H1 (cell line): ENCODE data around the gene CDKN2C. TPM values are rescaled to one million over a fixed set of nuclear protein-coding genes. Genes with fewer than 3 reads are reported as not detected.

Experiments used
- CTCF ChIA-PET: fragments of 300-600 bp; sonication (Branson Sonifier 250); formaldehyde crosslinking; loops from one replicate; lab custom pipeline; 2021; ENCODE audit not compliant: partially characterized antibody; lab: Charles Lee
- POLR2A ChIA-PET: fragments of 300-600 bp; sonication (Branson Sonifier 250); formaldehyde crosslinking; loops from one replicate; lab custom pipeline; 2021; ENCODE audit warnings: inconsistent platforms; ENCODE audit not compliant: partially characterized antibody; lab: Charles Lee
- DNase-seq, 2 experiments: peaks; one replicate each; pipeline versions ENCODE4 v3.0.0 to v3.0.0-alpha.2; 2010 to 2022; ENCODE audit warnings: low spot score in 2 of 2, low read depth in 1 of 2, mixed read lengths in 1 of 2
- FAIRE-seq: peaks from 2 replicates; lab custom pipeline; 2011; peaks lifted over from hg19 to GRCh38; lab: Jason Lieb, UNC
- H2AFZ ChIP-seq: 2 replicates; pipeline ENCODE4 v1.8.1; 2012; ENCODE audit warnings: low read length, inconsistent platforms
- H2AK5ac ChIP-seq: 2 replicates; pipeline ENCODE4 v1.6.1; 2013; ENCODE audit warnings: low read depth, low read length
- H2BK120ac ChIP-seq: replicated peaks from 2 replicates; pipeline ENCODE3; 2013; ENCODE audit warnings: low read depth, low read length, inconsistent platforms
- H2BK12ac ChIP-seq: 2 replicates; pipeline ENCODE4 v1.6.1; 2013; ENCODE audit warnings: low read depth, low read length
- H2BK15ac ChIP-seq: 2 replicates; pipeline ENCODE4 v1.6.1; 2013; ENCODE audit warnings: low read length
- H2BK20ac ChIP-seq: 2 replicates; pipeline ENCODE4 v1.6.1; 2013; ENCODE audit warnings: low read length
- H2BK5ac ChIP-seq: 2 replicates; pipeline ENCODE4 v1.6.1; 2013; ENCODE audit warnings: low read depth, low read length
- H3K14ac ChIP-seq: 2 replicates; pipeline ENCODE4 v1.6.1; 2013; ENCODE audit warnings: inconsistent platforms; ENCODE audit not compliant: insufficient read length
- H3K18ac ChIP-seq: 2 replicates; pipeline ENCODE4 v1.6.1; 2013; ENCODE audit warnings: low read length; ENCODE audit errors: extremely low read depth
- H3K23ac ChIP-seq: 2 replicates; pipeline ENCODE4 v1.6.1; 2013; ENCODE audit warnings: inconsistent platforms; ENCODE audit not compliant: insufficient read length
- H3K23me2 ChIP-seq: 2 replicates; pipeline ENCODE4 v1.6.1; 2013; ENCODE audit warnings: low read depth, low read length
- H3K27ac ChIP-seq: 2 replicates; pipeline ENCODE4 v1.6.1; 2011; ENCODE audit warnings: low read depth, low read length, inconsistent platforms
- H3K27me3 ChIP-seq, 4 experiments: replicated peaks in 1 of 4; 1 replicate in 1 of 4; 2 replicates in 3 of 4; pipeline versions ENCODE4 v1.6.1 to v1.8.1; 2011 to 2013; ENCODE audit warnings: low read length in 3 of 4, mild to moderate bottlenecking in 3 of 4, inconsistent platforms in 2 of 4, mixed read lengths in 2 of 4, moderate library complexity in 1 of 4; ENCODE audit not compliant: control insufficient read depth in 3 of 4, insufficient read depth in 3 of 4; ENCODE audit errors: extremely low read depth in 1 of 4
- H3K36me3 ChIP-seq, 4 experiments: 2 replicates each; pipeline versions ENCODE4 v1.6.1 to v1.8.1; 2011 to 2013; ENCODE audit warnings: mild to moderate bottlenecking in 4 of 4, low read length in 3 of 4, moderate library complexity in 2 of 4, control low read depth in 1 of 4, inconsistent platforms in 1 of 4; ENCODE audit not compliant: insufficient read depth in 4 of 4, control insufficient read depth in 2 of 4
- H3K4ac ChIP-seq: replicated peaks from 2 replicates; pipeline ENCODE3; 2013; ENCODE audit warnings: low read length, low read depth, mixed read lengths, inconsistent platforms; ENCODE audit not compliant: insufficient read length
- H3K4me1 ChIP-seq, 4 experiments: replicated peaks in 1 of 4; 1 replicate in 1 of 4; 2 replicates in 3 of 4; pipeline versions ENCODE4 v1.6.1 to v1.8.1; 2011 to 2013; ENCODE audit warnings: low read length in 3 of 4, inconsistent platforms in 2 of 4, mixed read lengths in 1 of 4; ENCODE audit not compliant: insufficient read depth in 4 of 4, control insufficient read depth in 3 of 4
- H3K4me2 ChIP-seq, 2 experiments: 2 replicates each; pipeline versions ENCODE4 v1.6.1 to v1.8.1; 2011 to 2013; ENCODE audit warnings: low read depth in 2 of 2, low read length in 2 of 2, control low read depth in 1 of 2, inconsistent platforms in 1 of 2, mild to moderate bottlenecking in 1 of 2; ENCODE audit not compliant: insufficient read depth in 1 of 2
- H3K4me3 ChIP-seq, 4 experiments: fragments of 200-600, 300-600 bp in 1 of 4; sonication (generic), shearing (Covaris generic), sonication (Bioruptor Twin) in 1 of 4; 2 replicates each; pipeline versions ENCODE4 v1.5.1 to v1.8.1; 2011 to 2016; ENCODE audit warnings: low read length in 4 of 4, low read depth in 3 of 4, control low read depth in 2 of 4, inconsistent platforms in 2 of 4, mild to moderate bottlenecking in 2 of 4, mixed read lengths in 1 of 4, moderate library complexity in 1 of 4; ENCODE audit not compliant: insufficient read depth in 2 of 4; ENCODE audit errors: extremely low read depth in 1 of 4
- H3K56ac ChIP-seq: replicated peaks from 2 replicates; pipeline ENCODE3; 2013; ENCODE audit warnings: low read depth, mild to moderate bottlenecking, mixed read lengths, low read length, inconsistent platforms; ENCODE audit not compliant: insufficient read length
- H3K79me1 ChIP-seq: 2 replicates; pipeline ENCODE4 v1.6.1; 2013; ENCODE audit warnings: low read depth, low read length, control low read depth
- H3K79me2 ChIP-seq, 2 experiments: 2 replicates each; pipeline versions ENCODE4 v1.6.1 to v1.8.1; 2012 to 2013; ENCODE audit warnings: low read length in 2 of 2, mild to moderate bottlenecking in 2 of 2, inconsistent platforms in 1 of 2; ENCODE audit not compliant: insufficient read depth in 2 of 2, control insufficient read depth in 1 of 2
- H3K9ac ChIP-seq, 4 experiments: replicated peaks in 1 of 4; 1 replicate in 1 of 4; 2 replicates in 3 of 4; pipeline versions ENCODE4 v1.6.1 to v1.8.1; 2011 to 2013; ENCODE audit warnings: low read depth in 3 of 4, low read length in 3 of 4, control low read depth in 2 of 4, mild to moderate bottlenecking in 2 of 4, moderate library complexity in 2 of 4, inconsistent platforms in 1 of 4; ENCODE audit errors: extremely low read depth in 1 of 4
- H3K9me3 ChIP-seq, 2 experiments: 2 replicates each; pipeline versions ENCODE4 v1.6.1 to v1.8.1; 2012 to 2013; ENCODE audit warnings: mild to moderate bottlenecking in 2 of 2, moderate library complexity in 2 of 2, control low read depth in 1 of 2, inconsistent platforms in 1 of 2, low read depth in 1 of 2, low read length in 1 of 2, mixed read lengths in 1 of 2; ENCODE audit not compliant: insufficient read depth in 2 of 2
- H4K20me1 ChIP-seq, 2 experiments: replicated peaks in 1 of 2; 2 replicates each; pipeline versions ENCODE3 to v1.8.1; 2011 to 2013; ENCODE audit warnings: inconsistent platforms in 2 of 2, low read length in 2 of 2, mild to moderate bottlenecking in 1 of 2; ENCODE audit not compliant: insufficient read depth in 2 of 2, control insufficient read depth in 1 of 2
- H4K5ac ChIP-seq: 2 replicates; pipeline ENCODE4 v1.6.1; 2013; ENCODE audit warnings: low read length, low read depth, mixed read lengths, inconsistent platforms; ENCODE audit not compliant: insufficient read length
- H4K8ac ChIP-seq: 2 replicates; pipeline ENCODE4 v1.8.0; 2013; ENCODE audit warnings: mild to moderate bottlenecking, moderate library complexity, low read length, inconsistent platforms; ENCODE audit not compliant: insufficient read depth; ENCODE audit errors: extremely low read depth
- H4K91ac ChIP-seq: replicated peaks from 2 replicates; pipeline ENCODE3; 2013; ENCODE audit warnings: low read length, mixed read lengths, inconsistent platforms; ENCODE audit not compliant: insufficient read length
- MAFK ChIP-seq: IDR thresholded peaks from 2 replicates; pipeline ENCODE4 v1.6.1; 2012; ENCODE audit warnings: low read depth, mild to moderate bottlenecking, improper control_type of control experiment, low read length
- MAX ChIP-seq: IDR thresholded peaks from 2 replicates; pipeline ENCODE4 v1.6.1; 2012; ENCODE audit warnings: inconsistent platforms
- WGBS, 2 experiments: shearing (Covaris generic) in 1 of 2; methylation state at CpG; one replicate each; pipeline versions ENCODE4 v1.1.6 to v1.1.7; 2013 to 2015; ENCODE audit warnings: low lambda C conversion rate in 2 of 2, mixed read lengths in 2 of 2, inconsistent platforms in 1 of 2, low coverage in 1 of 2, missing lambda C conversion rate in 1 of 2; ENCODE audit not compliant: insufficient replicate concordance in 2 of 2, insufficient coverage in 1 of 2, insufficient read length in 1 of 2; ENCODE audit errors: extremely low coverage in 1 of 2, missing lambda C conversion rate in 1 of 2; 5-methylcytosine and 5-hydroxymethylcytosine counted together
- polyA plus RNA-seq, 7 experiments: library from polyadenylated mRNA; depleted of rRNA in 3 of 7; stranded (reverse) in 5 of 7; unstranded in 2 of 7; fragments of >200 nt in 5 of 7; fragments of 200-250 nt in 2 of 7; gene quantifications; 1 replicate in 5 of 7; 2 replicates in 1 of 7; 4 replicates in 1 of 7; pipeline versions ENCODE4 v1.2.1 to v1.2.3, GENCODE V29; 2011 to 2013; ENCODE audit warnings: missing spikeins in 2 of 7, mixed read lengths in 2 of 7
- total RNA-seq: library from RNA; stranded (reverse); fragmentation: NEBNext Ultra II Directional; extraction: Animal tissue kit (Norgen Biotek cat#: 25700); gene quantifications from 2 replicates; pipeline ENCODE4 v1.2.1, GENCODE V29; 2021

Gene CDKN2C
- total and polyA plus RNA-seq, 2 of the 8 experiments (the other 6 are each of a cell fraction or from before 2014, with no cell fraction given), result not detected

DNA sequence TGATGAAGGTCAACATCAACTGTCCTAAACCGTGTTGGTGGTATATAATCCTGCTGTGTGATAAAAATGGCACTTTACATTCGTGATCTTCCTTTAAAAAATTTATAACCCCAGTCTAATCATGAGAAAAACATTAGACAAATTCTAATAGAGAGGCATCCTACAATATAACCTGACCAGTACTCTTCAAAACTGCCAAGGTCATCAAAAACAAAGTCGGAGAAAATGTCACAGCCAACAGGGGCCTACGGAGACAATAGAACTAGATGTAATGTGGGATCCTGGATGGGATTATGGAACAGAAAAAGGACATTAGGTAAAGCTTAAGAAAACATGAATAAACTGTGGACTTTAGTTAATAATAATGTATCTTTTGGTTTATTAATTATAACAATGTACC lies 25.0 kb downstream of the CDKN2C start:
- no peaks in the 10 kb centered on the region for H3K9me3 ChIP-seq
- no peak overlapping the region for H3K27ac ChIP-seq
- H4K8ac ChIP-seq, result no peak overlapping the region
- no peak overlapping the region for H2AK5ac ChIP-seq
- no peaks in the 10 kb centered on the region for H3K4me1 ChIP-seq
- H3K79me2 ChIP-seq, result no peaks in the 10 kb centered on the region
- no peak overlapping the region for H2BK20ac ChIP-seq
- H4K5ac ChIP-seq, result no peak overlapping the region
- 0 out of 2 replicates have a peak, but pooled peaks have one; percentile 39 for TF ChIP-seq MAFK
- no peak for TF ChIP-seq MAX
- 83% methylated on average over 4 of the region's 4 CpGs; no CpG with 5 or more reads in 1 of the 2 experiments for WGBS, 2 experiments
- no peak overlapping the region for H3K4ac ChIP-seq
- H3K18ac ChIP-seq, result no peak overlapping the region
- H4K20me1 ChIP-seq, result no peaks in the 10 kb centered on the region
- no peaks in the 10 kb centered on the region for H3K27me3 ChIP-seq
- H3K14ac ChIP-seq, result no peak overlapping the region
- no peak overlapping the region for H2BK5ac ChIP-seq
- H3K23me2 ChIP-seq, result no peaks in the 10 kb centered on the region
- DNase-seq, result no peak
- ChIA-PET CTCF (interaction anchor here (1.1 to 1.4 kb wide), 2 partner anchors 10 to 195 kb away, joined by 3 to 5 read pairs; no protein-coding TSS in a partner anchor), POLR2A (no interaction called here)
- H3K4me3 ChIP-seq, result no peak overlapping the region
- H2BK120ac ChIP-seq, result no peak overlapping the region
- no peak overlapping the region for H2BK12ac ChIP-seq
- no peak overlapping the region for H4K91ac ChIP-seq
- H3K4me2 ChIP-seq, result no peak overlapping the region
- no peak overlapping the region for H2BK15ac ChIP-seq
- FAIRE-seq, result no peak
- no peak overlapping the region for H3K9ac ChIP-seq
- no peak overlapping the region for H2AFZ ChIP-seq
- no peaks in the 10 kb centered on the region for H3K79me1 ChIP-seq
- H3K36me3 ChIP-seq, result no peaks in the 10 kb centered on the region
- H3K23ac ChIP-seq, result no peak overlapping the region
- no peak overlapping the region for H3K56ac ChIP-seq
